GM21367 (cell line): ENCODE data around the gene LONP2.

Experiments
- ATAC-seq: cut with Tn5 transposase; IDR thresholded peaks from one replicate; pipeline ENCODE4 v1.9.1; 2021; ENCODE audit not compliant: unreplicated experiment

The LONP2 gene, protein sequence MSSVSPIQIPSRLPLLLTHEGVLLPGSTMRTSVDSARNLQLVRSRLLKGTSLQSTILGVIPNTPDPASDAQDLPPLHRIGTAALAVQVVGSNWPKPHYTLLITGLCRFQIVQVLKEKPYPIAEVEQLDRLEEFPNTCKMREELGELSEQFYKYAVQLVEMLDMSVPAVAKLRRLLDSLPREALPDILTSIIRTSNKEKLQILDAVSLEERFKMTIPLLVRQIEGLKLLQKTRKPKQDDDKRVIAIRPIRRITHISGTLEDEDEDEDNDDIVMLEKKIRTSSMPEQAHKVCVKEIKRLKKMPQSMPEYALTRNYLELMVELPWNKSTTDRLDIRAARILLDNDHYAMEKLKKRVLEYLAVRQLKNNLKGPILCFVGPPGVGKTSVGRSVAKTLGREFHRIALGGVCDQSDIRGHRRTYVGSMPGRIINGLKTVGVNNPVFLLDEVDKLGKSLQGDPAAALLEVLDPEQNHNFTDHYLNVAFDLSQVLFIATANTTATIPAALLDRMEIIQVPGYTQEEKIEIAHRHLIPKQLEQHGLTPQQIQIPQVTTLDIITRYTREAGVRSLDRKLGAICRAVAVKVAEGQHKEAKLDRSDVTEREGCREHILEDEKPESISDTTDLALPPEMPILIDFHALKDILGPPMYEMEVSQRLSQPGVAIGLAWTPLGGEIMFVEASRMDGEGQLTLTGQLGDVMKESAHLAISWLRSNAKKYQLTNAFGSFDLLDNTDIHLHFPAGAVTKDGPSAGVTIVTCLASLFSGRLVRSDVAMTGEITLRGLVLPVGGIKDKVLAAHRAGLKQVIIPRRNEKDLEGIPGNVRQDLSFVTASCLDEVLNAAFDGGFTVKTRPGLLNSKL

DNA sequence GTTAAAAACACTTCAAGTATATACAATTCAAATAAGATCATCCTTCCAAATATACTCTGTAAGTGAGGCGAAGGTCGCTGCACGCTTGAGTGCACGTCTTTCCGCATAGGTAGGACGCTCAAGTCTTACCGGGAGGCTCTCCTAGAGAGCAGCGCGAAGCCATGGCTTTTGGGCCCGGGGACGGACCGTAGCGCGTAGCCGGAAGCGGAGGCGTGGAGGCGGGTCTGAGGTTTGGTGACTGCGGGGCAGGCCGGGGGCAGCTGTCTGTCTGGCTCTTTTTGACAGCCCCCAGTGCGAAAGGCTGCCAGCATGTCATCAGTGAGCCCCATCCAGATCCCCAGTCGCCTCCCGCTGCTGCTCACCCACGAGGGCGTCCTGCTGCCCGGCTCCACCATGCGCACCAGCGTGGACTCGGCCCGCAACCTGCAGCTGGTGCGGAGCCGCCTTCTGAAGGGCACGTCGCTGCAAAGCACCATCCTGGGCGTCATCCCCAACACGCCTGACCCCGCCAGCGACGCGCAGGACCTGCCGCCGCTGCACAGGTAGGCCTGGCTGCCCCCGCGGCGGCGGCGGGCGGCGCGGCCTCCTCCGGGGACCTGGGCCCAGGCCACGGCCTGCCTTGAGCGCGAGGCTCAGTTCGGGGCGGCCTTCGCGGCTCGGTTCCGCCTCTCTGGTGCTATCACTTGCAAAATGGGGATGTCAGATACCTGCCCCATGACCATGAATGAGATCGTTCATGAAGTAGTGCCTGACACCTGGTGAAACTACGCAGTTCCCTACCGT is at the start of gene LONP2:
Gene LONP2 (plus strand): TSS at position 221 of the 783 bp plus-strand sequence. CDS start 89 bp downstream, at position 310.
- ATAC-seq: peak; percentile 96

GRCh38 chr16:48194828-48195556 is 49.1 kb upstream of the LONP2 start:
- no peak for ATAC-seq

GRCh38 chr16:48197294-48197693 is 46.8 kb upstream of the LONP2 start:
- no peak for ATAC-seq

DNA sequence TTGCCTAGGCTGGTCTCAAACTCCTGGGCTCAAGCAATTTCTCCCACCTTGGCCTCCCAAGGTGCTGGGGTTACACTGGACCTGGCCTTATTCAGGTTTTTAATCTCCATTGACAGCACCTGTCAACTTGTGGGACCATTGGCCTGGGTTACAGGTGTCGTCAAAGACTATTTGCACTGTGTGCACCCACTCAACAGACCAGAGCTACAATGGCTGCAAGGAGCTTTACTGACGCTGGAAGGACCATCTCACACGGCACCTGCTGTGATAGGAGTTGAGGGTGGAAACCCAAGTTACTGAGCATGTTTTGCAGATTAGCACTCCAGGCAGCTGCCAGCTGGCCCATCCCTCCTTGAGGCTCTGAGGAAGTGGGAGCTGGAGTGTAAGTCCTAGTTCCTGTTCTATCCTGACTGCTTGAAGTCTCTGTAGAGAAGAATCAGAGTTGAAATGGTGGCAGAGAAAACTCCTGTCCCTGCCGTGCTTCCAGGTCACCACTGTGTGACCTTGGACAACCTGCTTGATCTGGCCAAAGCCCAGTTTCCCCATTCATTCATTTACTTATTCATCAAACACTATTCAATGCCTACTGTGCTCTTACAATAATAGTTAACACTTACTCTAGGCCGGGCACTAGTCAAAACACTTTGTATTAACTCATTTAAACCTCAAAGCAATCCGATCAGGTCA is 42.4 kb upstream of the LONP2 start:
- ATAC-seq: no peak

GRCh38 chr16:48203974-48204824 is 39.9 kb upstream of the LONP2 start:
- ATAC-seq: no peak

DNA sequence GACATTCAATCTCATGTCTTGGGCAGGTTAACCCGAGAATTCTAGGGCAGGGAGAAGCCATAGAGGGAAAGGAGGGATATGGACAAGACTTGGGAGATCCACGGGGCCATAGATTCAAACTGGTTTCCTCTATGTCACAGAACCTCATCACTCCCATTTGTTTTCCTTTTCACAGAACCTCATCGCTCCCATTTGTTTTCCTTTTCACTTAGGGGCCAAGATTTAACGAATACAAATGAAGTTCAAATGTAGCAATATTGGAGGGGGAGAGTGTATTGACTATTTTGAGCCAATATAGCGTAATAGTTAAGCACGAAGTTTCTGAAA is 39.3 kb upstream of the LONP2 start:
- ATAC-seq: no peak

DNA sequence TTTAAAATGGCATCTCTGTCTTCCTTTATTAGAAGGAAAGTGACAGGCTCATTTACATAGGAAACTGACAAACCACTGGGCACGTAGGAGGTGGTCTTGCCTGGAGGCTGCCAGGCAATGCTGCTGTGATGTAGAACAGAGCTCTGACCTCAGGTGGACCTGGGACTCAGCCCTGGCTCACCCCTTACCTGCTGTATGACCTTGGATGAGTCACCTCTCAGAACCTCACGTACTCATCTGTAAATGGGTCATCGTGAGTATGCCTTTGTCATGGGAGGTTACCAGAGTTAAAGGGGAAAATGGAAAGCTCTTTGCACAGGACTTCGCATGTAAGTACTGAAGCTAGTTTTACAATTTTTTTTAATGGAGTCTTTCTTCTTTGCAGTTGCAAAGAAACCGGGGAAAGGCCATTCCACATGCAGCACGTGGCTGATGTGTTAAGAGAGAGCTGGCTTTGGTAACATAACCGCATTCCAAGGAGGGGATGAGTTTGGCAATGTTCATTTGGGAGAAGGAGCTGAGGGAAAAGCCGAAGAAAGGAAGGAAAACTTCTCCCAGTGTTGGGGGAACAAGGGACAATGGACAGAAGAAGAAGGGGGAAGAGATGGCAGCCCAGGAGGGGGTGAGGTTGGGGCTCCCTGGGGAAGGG is 37.4 kb upstream of the LONP2 start:
- no peak for ATAC-seq

GRCh38 chr16:48210747-48211146 is 33.4 kb upstream of the LONP2 start:
- ATAC-seq: no peak

GRCh38 chr16:48212033-48212432 is 32.1 kb upstream of the LONP2 start:
- no peak for ATAC-seq

DNA sequence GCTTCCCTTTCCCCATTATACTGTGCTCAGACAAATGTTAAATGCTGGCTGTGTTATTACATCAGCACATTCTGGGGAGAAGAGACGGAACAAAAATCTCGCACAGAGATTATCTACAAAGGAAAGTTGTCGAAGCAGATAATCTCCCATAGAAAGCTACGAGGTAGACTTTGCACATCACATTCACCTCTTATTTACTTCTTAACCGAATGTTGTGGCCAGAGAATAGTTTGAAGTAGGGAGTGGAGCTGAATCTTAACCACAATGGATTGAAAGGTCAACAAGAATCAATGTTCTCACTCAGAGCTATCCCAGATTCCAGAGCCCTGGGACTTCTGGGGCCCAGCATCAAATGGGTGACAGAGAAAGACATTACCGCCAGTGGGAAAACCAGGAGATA is 28.4 kb upstream of the LONP2 start:
- no peak for ATAC-seq

DNA sequence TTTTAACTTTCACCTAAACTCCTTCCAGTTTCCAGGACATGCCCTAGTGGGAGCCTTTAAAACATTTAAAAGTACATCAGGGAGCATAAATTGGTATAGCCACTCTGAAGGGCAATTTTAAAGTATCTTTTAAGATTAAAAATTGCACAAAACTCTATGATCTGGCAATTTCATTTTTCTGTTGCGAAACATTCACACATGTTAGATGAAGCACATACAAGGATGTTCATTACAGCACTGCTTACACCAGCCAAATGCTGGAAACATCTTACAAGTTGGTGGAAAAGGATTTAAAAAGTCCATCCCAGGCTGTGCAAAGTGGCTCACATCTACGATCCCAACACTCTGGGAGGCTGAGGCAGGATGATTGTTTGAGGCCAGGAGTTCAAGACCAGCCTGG is 26.4 kb upstream of the LONP2 start:
- no peak for ATAC-seq

GRCh38 chr16:48218473-48218872 is 25.6 kb upstream of the LONP2 start:
- no peak for ATAC-seq

DNA sequence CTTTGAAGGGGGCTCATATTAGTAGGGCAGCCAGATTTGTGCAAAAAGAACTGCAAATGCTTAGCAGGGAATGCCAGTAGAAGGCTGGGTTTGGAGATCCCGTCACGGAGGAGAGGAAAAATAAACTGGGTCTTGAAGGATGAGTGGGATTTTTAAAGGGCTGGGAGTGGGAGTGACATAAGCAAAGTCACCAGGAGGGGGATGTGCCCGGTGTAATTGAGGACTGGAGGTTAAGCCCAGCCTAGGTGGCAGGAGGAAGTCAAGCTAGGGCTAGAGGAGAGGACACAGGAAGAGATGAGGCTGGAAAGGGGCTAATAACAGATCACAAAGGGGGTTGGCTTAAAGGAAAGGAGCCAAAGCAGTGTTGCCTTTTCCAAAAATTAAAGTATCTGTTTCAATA is 23.2 kb upstream of the LONP2 start:
- ATAC-seq: no peak

GRCh38 chr16:48223490-48223889 is 20.6 kb upstream of the LONP2 start:
- ATAC-seq: no peak

DNA sequence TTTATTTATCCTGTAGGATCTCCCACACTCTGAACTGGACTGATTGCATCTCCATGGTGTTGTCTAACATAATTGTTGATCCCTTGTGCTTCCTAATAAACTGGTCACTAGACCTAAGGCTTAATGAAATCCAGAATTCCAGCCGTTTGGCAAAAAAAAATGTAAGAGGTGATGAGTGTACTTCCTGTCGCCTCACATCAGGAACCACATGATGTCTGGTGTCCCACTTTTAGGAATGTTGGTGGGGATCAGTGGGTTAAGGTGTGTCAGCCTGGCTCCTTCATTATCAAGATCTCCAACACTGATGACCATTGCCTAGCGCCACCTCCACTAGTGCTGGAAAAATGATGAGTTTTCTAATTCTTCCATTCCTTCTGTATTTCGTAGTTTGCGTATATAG is 18.6 kb upstream of the LONP2 start:
- no peak for ATAC-seq

DNA sequence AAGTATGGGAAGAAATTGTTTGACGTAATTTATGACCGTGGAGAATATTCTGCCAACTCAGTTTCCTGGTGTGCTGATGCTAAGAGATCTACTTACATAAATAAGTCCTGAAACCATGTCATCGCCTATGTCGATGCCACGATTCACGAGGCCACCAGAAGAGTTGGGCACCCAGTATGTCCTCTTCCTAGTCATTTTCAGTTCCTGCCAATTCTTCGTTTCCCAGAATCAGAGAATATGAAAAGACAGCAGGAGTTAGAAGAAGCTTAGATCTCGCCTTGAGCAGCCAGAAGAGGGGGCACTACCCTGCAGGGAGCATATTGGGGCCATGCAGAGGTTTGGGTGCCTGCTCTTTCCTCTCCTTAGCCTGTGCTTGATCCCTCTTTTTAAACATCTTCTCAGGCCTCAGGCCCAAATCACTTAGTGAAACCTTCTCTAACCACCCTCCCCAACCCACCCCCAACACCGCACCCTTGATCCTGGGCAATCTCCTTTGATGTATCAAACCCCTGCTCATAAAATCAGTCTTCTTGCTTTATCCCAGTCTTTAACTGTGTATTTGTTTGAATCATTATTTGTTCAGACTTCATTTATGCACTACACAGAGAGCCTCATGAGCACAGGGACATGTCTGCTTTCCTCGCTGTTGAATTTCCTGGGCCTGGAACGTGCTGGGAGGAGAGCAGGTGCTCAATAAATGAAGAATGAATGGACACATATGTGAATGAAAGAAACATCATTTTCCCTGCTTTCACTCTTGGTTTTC is 12.2 kb upstream of the LONP2 start:
- ATAC-seq: peak; percentile 72

- no peak for ATAC-seq
These were observed 11.5 kb upstream of the LONP2 start for GRCh38 chr16:48232493-48233040.

- ATAC-seq: no peak
These were observed 9.5 kb upstream of the LONP2 start for GRCh38 chr16:48234630-48235029.
